Activated CD8-positive, alpha-beta memory T cell treated with anti-CD3 and anti-CD28 coated beads for 24 hours (primary cell): ENCODE measurements around the gene ZNF384.

Experiments
- DNase-seq: peaks from one replicate; pipeline ENCODE4 v3.0.0-alpha.2; 2020

Gene ZNF384

GRCh38 chr12:6653342-6653741 lies 35.8 kb downstream of the ZNF384 start:
- DNase-seq = no peak

GRCh38 chr12:6652391-6652790 lies 36.8 kb downstream of the ZNF384 start:
- DNase-seq = no peak

GRCh38 chr12:6650832-6651231 lies 38.3 kb downstream of the ZNF384 start:
- DNase-seq = no peak

- DNase-seq = peak; percentile 69
These were observed 42.0 kb downstream of the ZNF384 start, which contains the start of gene ACRBP for GRCh38 chr12:6647083-6647604. ACRBP (minus strand) TSS chr12:6647432; CDS start chr12:6647366, 66 bp downstream.

- no peak for DNase-seq
These were observed 42.7 kb downstream of the ZNF384 start for GRCh38 chr12:6646276-6647082.

- DNase-seq = no peak
These were observed 44.3 kb downstream of the ZNF384 start for GRCh38 chr12:6644903-6645302.

- DNase-seq = no peak
These were observed 44.9 kb downstream of the ZNF384 start for GRCh38 chr12:6644257-6644596.

- no peak for DNase-seq
These were observed 45.5 kb downstream of the ZNF384 start for GRCh38 chr12:6643569-6644256.

DNA sequence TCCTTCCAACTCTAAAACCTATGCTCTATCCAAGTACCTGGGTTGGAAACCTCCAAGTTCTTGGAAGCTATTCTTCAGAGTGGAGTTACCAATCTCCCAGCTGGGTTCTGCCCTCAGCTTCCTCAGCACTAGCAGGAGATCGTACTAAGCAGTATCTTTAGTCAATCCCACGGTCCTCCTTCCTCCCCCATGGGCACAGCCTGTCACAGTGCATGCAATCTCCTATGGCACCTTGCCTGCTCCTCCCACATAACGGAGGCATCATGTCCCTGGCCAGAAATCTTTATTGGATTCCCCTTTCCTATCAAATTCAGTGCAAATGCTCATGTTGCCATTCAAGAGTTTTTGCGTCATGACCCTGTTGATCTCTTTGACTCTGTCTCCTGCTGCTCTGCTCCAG lies 48.0 kb downstream of the ZNF384 start:
- DNase-seq = no peak

DNA sequence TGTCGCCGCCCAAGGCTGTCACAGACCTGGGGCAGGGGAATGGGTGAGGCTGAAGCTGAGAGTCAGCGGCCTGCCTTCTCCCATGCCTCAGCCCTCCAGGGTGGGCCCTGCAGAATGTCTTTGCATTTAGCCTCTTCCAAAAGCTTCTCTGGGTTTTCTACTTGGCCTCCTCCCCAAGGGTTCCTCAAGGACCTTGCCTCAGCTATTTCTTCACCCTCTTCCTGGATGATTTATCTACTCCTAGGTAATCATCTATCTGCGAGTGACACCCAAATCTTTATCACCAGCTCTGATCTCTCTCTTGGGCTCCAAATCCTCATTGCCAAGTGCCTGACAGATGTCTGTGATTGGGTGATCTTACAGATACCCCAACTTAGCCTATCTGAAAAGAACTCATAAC lies 48.7 kb downstream of the ZNF384 start:
- DNase-seq = no peak

DNA sequence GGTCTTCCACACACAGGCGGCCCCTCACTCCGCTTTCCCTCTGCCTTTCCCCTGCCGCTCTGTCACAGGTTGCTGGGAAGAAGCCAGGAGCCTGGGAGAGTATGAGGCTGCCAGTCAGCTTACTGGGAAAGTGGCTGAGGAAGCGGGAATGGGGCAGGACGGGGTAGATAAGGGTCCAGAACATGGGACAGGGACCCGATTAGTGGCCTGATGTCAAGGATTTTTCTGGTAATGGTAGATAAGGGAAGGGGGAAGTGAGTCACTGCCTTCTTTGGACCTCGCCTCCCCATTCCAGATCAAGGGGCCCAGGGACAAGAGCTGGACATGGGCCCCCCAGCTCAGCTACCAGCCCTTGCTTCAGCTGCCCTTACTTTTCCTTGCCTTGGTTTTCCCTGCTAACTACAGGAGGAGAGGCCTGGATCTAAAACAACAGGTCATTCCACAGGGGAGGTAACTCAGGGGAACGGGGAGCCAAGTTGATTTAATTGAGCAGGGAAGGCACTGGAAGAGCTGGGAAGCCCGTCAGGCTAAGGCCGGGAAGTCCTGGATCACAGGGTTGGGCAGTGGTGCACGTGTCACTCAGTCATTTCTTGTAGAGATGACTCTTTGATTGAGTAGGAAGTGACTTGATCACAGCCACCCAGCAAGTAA lies 49.9 kb downstream of the ZNF384 start:
- no peak for DNase-seq

DNA sequence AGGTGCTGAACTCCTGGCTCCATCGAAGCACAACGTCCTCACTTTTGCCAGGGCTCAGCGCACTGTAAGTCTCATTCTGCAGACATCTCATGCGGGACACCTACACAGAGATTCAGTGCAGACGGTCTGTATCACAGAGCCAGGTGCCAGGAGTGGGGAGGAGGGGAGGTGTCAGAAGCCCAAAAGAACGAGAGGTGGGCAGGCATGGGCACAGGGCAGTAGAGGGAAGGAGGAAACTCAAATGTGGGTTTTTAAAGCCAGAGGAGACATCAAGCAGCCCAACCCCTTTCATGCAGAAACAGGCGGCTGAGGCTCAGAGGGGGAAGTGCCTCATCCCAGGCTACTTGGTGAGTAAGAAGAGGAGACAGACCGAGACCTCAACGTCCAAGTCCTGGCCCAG lies 50.9 kb downstream of the ZNF384 start:
- no peak for DNase-seq

GRCh38 chr12:6635856-6636531 lies 53.2 kb downstream of the ZNF384 start, which contains the start of gene LPAR5:
LPAR5 (minus strand) TSS chr12:6635959; CDS start chr12:6621248, 14,711 bp downstream.
- DNase-seq = peak; percentile 75

GRCh38 chr12:6635375-6635855 lies 53.8 kb downstream of the ZNF384 start:
- DNase-seq = peak; percentile 85

GRCh38 chr12:6632026-6632983 lies 56.9 kb downstream of the ZNF384 start:
- peak; percentile 84 for DNase-seq

DNA sequence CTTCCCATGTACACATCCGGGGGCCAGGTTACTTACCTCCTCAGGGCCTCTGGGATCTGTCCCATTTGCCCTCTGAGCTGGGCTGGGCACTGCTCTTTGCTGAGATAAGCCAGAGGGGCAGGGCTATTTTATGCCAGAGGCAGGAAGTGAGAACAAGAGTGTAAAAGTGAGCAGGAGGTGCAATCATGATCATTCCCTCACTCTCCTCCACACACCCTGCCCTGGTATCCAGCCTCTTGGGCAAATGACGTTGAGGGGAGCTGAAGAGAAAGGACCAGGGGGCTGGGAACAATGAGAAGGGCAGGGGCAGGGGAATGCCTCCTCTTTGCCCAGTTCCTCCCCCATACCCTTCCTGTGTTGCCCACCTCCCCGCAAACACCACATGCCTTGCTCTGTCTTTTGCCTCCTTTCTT lies 57.6 kb downstream of the ZNF384 start:
- no peak for DNase-seq

DNA sequence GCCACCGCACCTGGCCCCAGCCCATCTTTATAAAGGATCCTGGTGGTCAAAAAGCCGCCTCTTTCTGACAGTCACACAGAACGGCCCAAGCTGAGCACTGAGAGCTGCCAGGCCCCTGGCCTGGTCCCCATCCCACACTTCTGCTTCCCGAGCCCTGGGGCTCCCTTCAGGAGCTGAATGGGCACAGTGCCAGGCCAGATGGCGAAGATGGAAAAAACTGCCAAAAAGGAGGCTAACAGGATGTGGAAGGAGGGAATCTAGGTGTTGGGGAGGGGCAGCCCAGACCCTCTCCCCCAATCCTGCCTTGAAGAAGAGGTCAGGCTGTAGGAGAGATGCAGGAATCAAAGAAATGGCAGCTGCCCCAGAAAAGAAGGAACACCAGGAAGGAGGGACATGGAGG lies 58.4 kb downstream of the ZNF384 start:
- DNase-seq = no peak

- no peak for DNase-seq
These were observed 61.6 kb downstream of the ZNF384 start for GRCh38 chr12:6627616-6628015.

GRCh38 chr12:6626654-6627283 lies 62.4 kb downstream of the ZNF384 start:
- no peak for DNase-seq

- DNase-seq = no peak
These were observed 68.3 kb downstream of the ZNF384 start for GRCh38 chr12:6620885-6621274.
